ENCODE results near the gene CNIH3.

The CNIH3 gene

GRCh38 chr1:224643653-224644052, 27.5 kb downstream of the CNIH3 start:
- no peaks in the 10 kb centered on the region for H3K36me3 ChIP-seq (ENCODE audit: insufficient read depth, low read length)
- H2AFZ ChIP-seq (ENCODE audit: low read length, unreplicated experiment) = no peak overlapping the region
- H3K27ac ChIP-seq (ENCODE audit: low read depth, low read length) = no peak overlapping the region
- peaks cover 3% of the 10 kb centered on the region for H3K4me1 ChIP-seq (ENCODE audit: control insufficient read depth, insufficient read depth, low read length, unreplicated experiment)
- H3K27me3 ChIP-seq (ENCODE audit: insufficient read depth, low read length) = no peaks in the 10 kb centered on the region
- no peak overlapping the region for H3K4me3 ChIP-seq (ENCODE audit: low read depth, low read length)
- no peaks in the 10 kb centered on the region for H3K79me2 ChIP-seq (ENCODE audit: control insufficient read depth, insufficient read depth, low read length, unreplicated experiment)

DNA sequence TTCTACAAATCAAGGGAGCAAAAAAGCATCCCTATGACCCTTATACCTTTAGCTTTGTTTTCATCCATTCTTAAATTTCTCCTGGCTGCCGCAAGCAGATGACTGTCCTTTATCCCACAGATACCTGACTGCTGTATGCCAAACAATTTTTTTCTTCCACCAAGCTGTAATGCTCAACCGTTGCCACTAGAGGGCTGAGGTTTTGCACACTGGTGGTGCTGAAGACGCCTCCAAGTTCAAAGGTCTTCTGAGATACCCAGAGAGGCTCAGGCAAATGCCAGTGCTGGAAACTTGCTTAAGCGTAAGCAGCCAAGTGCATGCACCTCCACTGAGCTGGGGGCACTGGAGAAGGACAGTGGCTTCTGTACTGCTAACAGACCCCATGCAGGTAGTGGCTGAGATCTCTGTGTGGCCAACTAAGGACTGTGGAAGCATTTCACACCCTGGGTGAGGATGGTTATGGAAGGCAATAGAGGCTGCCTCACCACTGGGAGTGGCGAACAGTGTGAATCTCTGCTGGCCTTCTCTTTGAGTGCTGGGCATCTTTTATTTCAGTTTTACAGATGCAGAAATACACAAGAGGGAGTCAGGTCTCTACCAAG, 28.5 kb downstream of the CNIH3 start:
- no peak overlapping the region for H2AFZ ChIP-seq (ENCODE audit: low read length, unreplicated experiment)
- H3K36me3 ChIP-seq (ENCODE audit: insufficient read depth, low read length) = no peaks in the 10 kb centered on the region
- no peaks in the 10 kb centered on the region for H3K79me2 ChIP-seq (ENCODE audit: control insufficient read depth, insufficient read depth, low read length, unreplicated experiment)
- peaks cover 3% of the 10 kb centered on the region for H3K4me1 ChIP-seq (ENCODE audit: control insufficient read depth, insufficient read depth, low read length, unreplicated experiment)
- H3K27ac ChIP-seq (ENCODE audit: low read depth, low read length) = no peak overlapping the region
- H3K27me3 ChIP-seq (ENCODE audit: insufficient read depth, low read length) = no peaks in the 10 kb centered on the region
- no peak overlapping the region for H3K4me3 ChIP-seq (ENCODE audit: low read depth, low read length)

- no peaks in the 10 kb centered on the region for H3K27me3 ChIP-seq (ENCODE audit: insufficient read depth, low read length)
- H2AFZ ChIP-seq (ENCODE audit: low read length, unreplicated experiment) = no peak overlapping the region
- no peaks in the 10 kb centered on the region for H3K36me3 ChIP-seq (ENCODE audit: insufficient read depth, low read length)
- H3K27ac ChIP-seq (ENCODE audit: low read depth, low read length) = no peak overlapping the region
- peaks cover 16% of the 10 kb centered on the region for H3K4me1 ChIP-seq (ENCODE audit: control insufficient read depth, insufficient read depth, low read length, unreplicated experiment)
- no peak overlapping the region for H3K4me3 ChIP-seq (ENCODE audit: low read depth, low read length)
- H3K79me2 ChIP-seq (ENCODE audit: control insufficient read depth, insufficient read depth, low read length, unreplicated experiment) = no peaks in the 10 kb centered on the region
These were observed 31.3 kb downstream of the CNIH3 start for GRCh38 chr1:224647449-224647848.

DNA sequence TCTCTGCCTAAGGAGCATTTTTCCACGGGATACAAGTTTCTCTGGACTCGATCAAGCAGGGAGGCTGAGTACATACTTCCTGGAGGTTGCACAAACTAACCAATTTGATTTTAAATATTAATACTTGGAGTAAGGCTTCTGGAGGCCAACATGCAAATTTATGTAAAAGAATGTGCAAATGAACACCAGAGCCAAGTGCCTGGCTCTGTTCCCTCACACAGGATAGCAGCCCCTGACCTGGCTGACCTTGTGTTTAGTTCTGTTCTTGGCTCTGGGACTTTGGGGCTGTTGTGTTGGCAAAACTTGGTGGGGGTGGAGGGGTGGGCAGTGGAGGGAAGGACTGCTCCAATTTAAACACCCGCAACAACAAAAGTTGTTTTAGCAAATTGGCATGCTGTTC, 34.2 kb downstream of the CNIH3 start:
- H3K4me1 ChIP-seq (ENCODE audit: control insufficient read depth, insufficient read depth, low read length, unreplicated experiment) = peaks cover 20% of the 10 kb centered on the region
- H3K79me2 ChIP-seq (ENCODE audit: control insufficient read depth, insufficient read depth, low read length, unreplicated experiment) = no peaks in the 10 kb centered on the region
- H3K27me3 ChIP-seq (ENCODE audit: insufficient read depth, low read length) = no peaks in the 10 kb centered on the region
- H3K4me3 ChIP-seq (ENCODE audit: low read depth, low read length) = no peak overlapping the region
- no peaks in the 10 kb centered on the region for H3K36me3 ChIP-seq (ENCODE audit: insufficient read depth, low read length)
- no peak overlapping the region for H2AFZ ChIP-seq (ENCODE audit: low read length, unreplicated experiment)
- H3K27ac ChIP-seq (ENCODE audit: low read depth, low read length) = no peak overlapping the region

DNA sequence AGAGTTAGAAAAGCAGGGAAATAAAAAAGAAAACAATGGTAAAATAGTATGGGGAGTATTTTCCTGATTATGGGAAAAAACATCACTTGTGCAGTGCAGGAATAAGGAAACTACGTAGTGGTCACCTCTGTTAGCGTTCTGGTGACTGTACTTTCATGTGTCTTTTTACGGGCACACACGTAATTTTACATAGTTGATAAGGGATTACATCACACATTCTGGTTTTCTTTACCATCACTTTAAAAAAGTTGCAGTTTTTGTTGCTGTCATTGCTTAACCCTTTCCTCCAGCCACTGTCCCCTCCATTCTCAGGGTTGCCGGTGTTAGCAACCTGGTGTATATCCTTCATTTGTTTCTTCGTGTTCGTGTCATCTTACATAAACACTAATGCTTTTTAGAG, 35.1 kb downstream of the CNIH3 start:
- H3K79me2 ChIP-seq (ENCODE audit: control insufficient read depth, insufficient read depth, low read length, unreplicated experiment) = no peaks in the 10 kb centered on the region
- no peaks in the 10 kb centered on the region for H3K36me3 ChIP-seq (ENCODE audit: insufficient read depth, low read length)
- no peak overlapping the region for H3K4me3 ChIP-seq (ENCODE audit: low read depth, low read length)
- no peak overlapping the region for H2AFZ ChIP-seq (ENCODE audit: low read length, unreplicated experiment)
- no peaks in the 10 kb centered on the region for H3K27me3 ChIP-seq (ENCODE audit: insufficient read depth, low read length)
- peaks cover 20% of the 10 kb centered on the region for H3K4me1 ChIP-seq (ENCODE audit: control insufficient read depth, insufficient read depth, low read length, unreplicated experiment)
- no peak overlapping the region for H3K27ac ChIP-seq (ENCODE audit: low read depth, low read length)

- Histone ChIP-seq H2AFZ (ENCODE audit: low read length, unreplicated experiment) (no peak overlapping the region), H3K79me2 (ENCODE audit: control insufficient read depth, insufficient read depth, low read length, unreplicated experiment) (no peaks in the 10 kb centered on the region), H3K4me1 (ENCODE audit: control insufficient read depth, insufficient read depth, low read length, unreplicated experiment) (peaks cover 11% of the 10 kb centered on the region), H3K27ac (ENCODE audit: low read depth, low read length) (no peak overlapping the region), H3K4me3 (ENCODE audit: low read depth, low read length) (no peak overlapping the region), H3K36me3 (ENCODE audit: insufficient read depth, low read length) (no peaks in the 10 kb centered on the region), H3K27me3 (ENCODE audit: insufficient read depth, low read length) (no peaks in the 10 kb centered on the region)
These were observed 40.3 kb downstream of the CNIH3 start for GRCh38 chr1:224656392-224656791.

GRCh38 chr1:224660074-224660473, 44.0 kb downstream of the CNIH3 start:
- H3K4me1 ChIP-seq (ENCODE audit: control insufficient read depth, insufficient read depth, low read length, unreplicated experiment) = no peaks in the 10 kb centered on the region
- H3K36me3 ChIP-seq (ENCODE audit: insufficient read depth, low read length) = no peaks in the 10 kb centered on the region
- H3K79me2 ChIP-seq (ENCODE audit: control insufficient read depth, insufficient read depth, low read length, unreplicated experiment) = no peaks in the 10 kb centered on the region
- no peaks in the 10 kb centered on the region for H3K27me3 ChIP-seq (ENCODE audit: insufficient read depth, low read length)
- no peak overlapping the region for H3K4me3 ChIP-seq (ENCODE audit: low read depth, low read length)
- no peak overlapping the region for H3K27ac ChIP-seq (ENCODE audit: low read depth, low read length)
- no peak overlapping the region for H2AFZ ChIP-seq (ENCODE audit: low read length, unreplicated experiment)

- Histone ChIP-seq H3K79me2 (ENCODE audit: control insufficient read depth, insufficient read depth, low read length, unreplicated experiment) (no peaks in the 10 kb centered on the region), H3K27me3 (ENCODE audit: insufficient read depth, low read length) (no peaks in the 10 kb centered on the region), H2AFZ (ENCODE audit: low read length, unreplicated experiment) (no peak overlapping the region), H3K27ac (ENCODE audit: low read depth, low read length) (no peak overlapping the region), H3K4me3 (ENCODE audit: low read depth, low read length) (no peak overlapping the region), H3K4me1 (ENCODE audit: control insufficient read depth, insufficient read depth, low read length, unreplicated experiment) (no peaks in the 10 kb centered on the region), H3K36me3 (ENCODE audit: insufficient read depth, low read length) (no peaks in the 10 kb centered on the region)
These were observed 46.8 kb downstream of the CNIH3 start for GRCh38 chr1:224662870-224663269.

DNA sequence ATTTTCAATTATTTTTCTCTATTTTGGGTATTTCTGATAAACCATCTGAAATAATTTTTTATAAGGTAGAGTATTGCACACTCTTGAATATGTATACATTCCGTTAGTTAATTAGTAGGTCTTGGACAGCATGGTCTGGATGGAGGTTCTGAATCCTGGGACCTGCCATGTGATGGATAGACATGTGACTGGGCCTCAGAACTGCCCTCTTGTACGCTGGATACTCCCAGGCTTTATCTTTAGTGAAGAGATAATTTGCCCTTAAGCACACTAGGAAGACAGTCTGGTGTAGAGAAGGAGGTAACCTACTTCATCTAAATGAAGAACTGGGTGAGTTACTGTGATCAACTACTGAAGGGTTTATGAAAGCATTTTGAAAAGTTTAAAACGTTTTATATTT, 48.9 kb downstream of the CNIH3 start:
- no peaks in the 10 kb centered on the region for H3K4me1 ChIP-seq (ENCODE audit: control insufficient read depth, insufficient read depth, low read length, unreplicated experiment)
- H2AFZ ChIP-seq (ENCODE audit: low read length, unreplicated experiment) = no peak overlapping the region
- H3K27me3 ChIP-seq (ENCODE audit: insufficient read depth, low read length) = no peaks in the 10 kb centered on the region
- H3K4me3 ChIP-seq (ENCODE audit: low read depth, low read length) = no peak overlapping the region
- H3K79me2 ChIP-seq (ENCODE audit: control insufficient read depth, insufficient read depth, low read length, unreplicated experiment) = no peaks in the 10 kb centered on the region
- H3K27ac ChIP-seq (ENCODE audit: low read depth, low read length) = no peak overlapping the region
- H3K36me3 ChIP-seq (ENCODE audit: insufficient read depth, low read length) = no peaks in the 10 kb centered on the region

GRCh38 chr1:224666078-224666477, 50.0 kb downstream of the CNIH3 start:
- H3K79me2 ChIP-seq (ENCODE audit: control insufficient read depth, insufficient read depth, low read length, unreplicated experiment) = no peaks in the 10 kb centered on the region
- no peaks in the 10 kb centered on the region for H3K4me1 ChIP-seq (ENCODE audit: control insufficient read depth, insufficient read depth, low read length, unreplicated experiment)
- no peaks in the 10 kb centered on the region for H3K36me3 ChIP-seq (ENCODE audit: insufficient read depth, low read length)
- no peaks in the 10 kb centered on the region for H3K27me3 ChIP-seq (ENCODE audit: insufficient read depth, low read length)
- H3K4me3 ChIP-seq (ENCODE audit: low read depth, low read length) = no peak overlapping the region
- H2AFZ ChIP-seq (ENCODE audit: low read length, unreplicated experiment) = no peak overlapping the region
- H3K27ac ChIP-seq (ENCODE audit: low read depth, low read length) = no peak overlapping the region

DNA sequence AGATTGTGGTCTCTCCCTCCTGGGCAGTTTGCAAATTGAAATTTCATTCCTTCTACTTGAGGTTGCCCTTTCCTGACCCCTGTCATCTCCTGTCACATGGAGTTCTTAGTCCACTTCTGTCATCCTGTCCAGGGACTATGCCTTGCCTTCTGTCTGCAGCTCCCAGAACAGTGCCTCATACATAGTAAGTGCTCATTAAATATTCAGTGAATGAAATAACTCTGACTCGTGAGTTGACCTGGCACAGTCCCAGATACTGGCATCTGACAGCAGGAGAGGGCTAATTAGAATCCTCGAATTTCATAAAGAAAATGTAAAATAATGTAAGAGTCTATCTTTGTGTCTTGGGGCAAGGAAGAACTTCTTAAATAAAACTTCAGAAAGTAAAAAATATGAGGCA, 50.8 kb downstream of the CNIH3 start:
- H2AFZ ChIP-seq (ENCODE audit: low read length, unreplicated experiment) = no peak overlapping the region
- H3K4me1 ChIP-seq (ENCODE audit: control insufficient read depth, insufficient read depth, low read length, unreplicated experiment) = no peaks in the 10 kb centered on the region
- H3K4me3 ChIP-seq (ENCODE audit: low read depth, low read length) = no peak overlapping the region

More for the DNA sequence above, 50.8 kb downstream of the CNIH3 start:
- Histone ChIP-seq H3K27ac (ENCODE audit: low read depth, low read length) (no peak overlapping the region), H3K79me2 (ENCODE audit: control insufficient read depth, insufficient read depth, low read length, unreplicated experiment) (no peaks in the 10 kb centered on the region), H3K36me3 (ENCODE audit: insufficient read depth, low read length) (no peaks in the 10 kb centered on the region), H3K27me3 (ENCODE audit: insufficient read depth, low read length) (no peaks in the 10 kb centered on the region)
